ENCODE data around the gene SETD1B.
"Not testable (repeated sequence)": the region's sequence is repeated elsewhere in the genome, so short reads cannot be mapped to it uniquely, and the experiment has no call there.

SETD1B gene

DNA sequence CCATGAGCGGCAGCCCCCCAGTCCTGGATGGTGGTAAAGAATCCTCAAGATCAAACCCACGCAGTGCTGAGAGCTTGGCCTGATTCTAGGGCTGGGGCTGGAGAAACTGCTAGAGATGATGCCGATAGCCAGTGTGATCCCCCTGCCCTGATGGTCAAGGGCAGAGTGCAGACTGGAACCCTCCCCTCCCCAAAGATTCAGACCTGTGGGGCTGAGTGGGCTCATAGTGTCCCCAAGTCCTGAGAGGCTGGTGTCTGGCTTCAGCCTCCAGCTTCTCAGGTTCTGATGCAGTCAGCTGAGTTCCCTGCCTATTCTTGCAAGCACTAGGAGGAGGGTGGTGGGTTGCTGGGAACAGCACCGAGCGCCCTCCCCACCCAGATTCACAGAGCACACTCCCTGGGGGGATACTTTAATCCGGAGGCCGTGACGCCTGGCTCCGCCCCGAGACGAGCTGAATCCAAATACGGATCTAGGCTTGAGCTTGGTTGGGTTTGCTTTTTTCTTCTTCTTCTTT, 22.3 kb upstream of the SETD1B start:
- DNase-seq, result no peak

DNA sequence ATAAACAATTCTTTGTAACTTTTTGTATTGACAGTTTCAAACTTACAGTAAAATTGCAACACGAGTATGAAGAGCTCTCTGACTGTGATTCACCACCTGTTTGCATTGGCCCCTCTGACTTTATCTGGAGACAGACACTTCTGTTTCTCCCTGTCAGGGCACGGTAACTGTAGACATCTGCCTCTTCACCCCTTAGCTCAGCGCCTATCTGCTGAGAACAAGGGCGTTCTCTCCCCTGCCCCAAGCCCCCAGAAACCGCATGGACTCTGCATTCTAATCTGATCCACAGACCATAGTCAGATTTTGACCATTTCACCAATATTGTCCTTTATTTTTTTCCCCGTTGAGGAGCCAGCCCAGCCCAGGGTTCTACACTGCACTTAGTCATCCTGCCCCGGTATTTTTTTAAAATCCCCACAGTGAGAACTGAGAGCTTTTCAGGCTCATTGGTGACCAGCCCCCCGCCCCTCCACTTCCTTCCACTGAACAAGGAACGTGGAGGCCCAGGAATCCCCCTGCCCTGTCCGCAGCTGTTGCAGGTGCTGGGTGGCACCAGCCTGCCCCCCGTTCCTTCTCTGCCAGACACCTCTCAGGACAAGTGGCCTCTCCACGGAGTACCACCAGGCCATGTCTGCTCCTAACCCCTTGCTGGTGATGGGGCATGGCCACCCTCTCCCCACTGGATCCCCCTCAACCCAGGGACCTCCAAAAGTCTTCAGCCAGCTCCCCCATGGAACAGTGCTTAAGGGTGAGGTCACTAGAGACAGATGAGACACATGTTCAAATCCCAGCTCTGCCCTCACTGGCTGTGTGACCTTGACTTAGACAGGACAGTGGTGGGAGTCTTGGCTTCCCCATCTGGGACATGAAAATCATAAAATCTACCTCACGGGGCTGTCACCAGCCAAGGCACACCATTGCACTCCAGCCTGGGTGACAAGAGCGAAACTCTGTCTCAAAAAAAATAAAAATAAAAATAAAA, 21.5 kb upstream of the SETD1B start:
- peak in 1 of 2 donors; percentile 62 for DNase-seq

DNA sequence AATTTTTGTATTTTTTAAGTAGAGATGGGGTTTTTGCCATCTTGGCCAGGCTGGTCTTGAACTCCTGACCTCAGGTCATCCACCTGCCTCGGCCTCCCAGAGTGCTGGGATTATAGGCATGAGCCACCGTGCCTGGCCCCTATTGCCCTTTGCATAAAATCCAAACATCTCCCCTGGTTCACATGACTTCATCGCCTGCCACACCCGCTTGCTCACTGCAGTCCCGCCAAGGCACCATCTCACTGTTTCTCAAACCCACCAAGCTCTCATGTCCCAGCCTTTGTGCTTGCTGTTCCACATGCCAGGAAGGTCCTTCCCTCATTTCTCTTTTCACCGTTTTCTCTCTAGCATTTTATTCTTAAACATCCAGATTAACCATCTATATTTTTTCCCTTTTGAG, 20.0 kb upstream of the SETD1B start:
- DNase-seq, result no peak

DNA sequence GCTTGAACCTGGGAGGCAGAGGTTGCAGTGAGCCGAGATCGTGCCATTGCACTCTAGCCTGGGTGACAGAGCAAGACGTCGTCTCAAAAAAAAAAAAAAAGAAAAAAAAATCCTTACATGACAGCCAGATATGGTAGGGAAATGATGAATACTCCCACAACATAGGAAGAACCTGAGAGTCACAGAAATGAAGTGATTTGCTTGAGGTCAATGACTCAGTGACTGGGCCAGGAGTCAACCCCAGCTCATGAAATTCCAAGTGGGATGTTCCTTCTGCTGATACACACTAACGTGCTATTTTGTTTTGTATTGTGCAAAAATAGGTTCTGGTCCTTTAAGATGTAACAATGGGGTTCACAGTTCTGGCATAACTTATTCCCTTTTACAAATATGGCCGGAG, 19.3 kb upstream of the SETD1B start:
- no peak for DNase-seq

- DNase-seq, result no peak
Measured at GRCh38 chr12:121786440-121786825, 17.4 kb upstream of the SETD1B start.

- DNase-seq, result no peak
Measured at GRCh38 chr12:121787063-121788025, 16.5 kb upstream of the SETD1B start.

DNA sequence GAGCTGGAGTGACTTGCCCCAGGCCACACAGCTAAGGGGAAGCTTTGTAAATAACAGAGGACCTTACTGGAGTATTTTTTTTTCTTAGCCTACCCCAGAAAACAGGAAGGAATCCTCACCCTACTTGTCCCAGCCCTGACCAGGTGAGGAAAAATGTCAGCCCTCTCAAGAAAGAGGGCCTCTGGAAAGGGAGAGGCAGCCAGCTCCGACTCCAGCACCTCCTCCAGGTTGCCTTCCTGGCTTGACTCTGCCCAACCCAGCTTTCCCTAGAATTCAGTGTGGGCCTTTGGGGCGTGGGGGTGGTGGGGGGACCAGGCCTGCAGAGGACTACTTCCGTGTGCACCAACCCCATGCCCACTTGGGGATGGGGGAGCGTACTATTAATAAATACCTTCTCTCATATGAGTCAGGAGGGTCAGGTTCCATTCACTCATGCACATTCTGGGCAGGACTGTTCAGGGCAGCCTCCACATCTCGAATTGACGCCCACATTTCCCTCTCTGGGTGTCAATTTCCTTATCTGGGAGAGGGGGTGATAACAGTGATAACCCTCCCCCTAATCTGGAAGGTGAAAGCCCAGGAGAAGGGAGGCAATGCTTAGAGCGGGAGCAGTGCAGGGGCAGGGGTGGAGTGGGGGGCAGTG, 15.5 kb upstream of the SETD1B start:
- no peak for DNase-seq

- peak in 1 of 2 donors; percentile 65 for DNase-seq
Measured at GRCh38 chr12:121789233-121789781, 14.5 kb upstream of the SETD1B start.

DNA sequence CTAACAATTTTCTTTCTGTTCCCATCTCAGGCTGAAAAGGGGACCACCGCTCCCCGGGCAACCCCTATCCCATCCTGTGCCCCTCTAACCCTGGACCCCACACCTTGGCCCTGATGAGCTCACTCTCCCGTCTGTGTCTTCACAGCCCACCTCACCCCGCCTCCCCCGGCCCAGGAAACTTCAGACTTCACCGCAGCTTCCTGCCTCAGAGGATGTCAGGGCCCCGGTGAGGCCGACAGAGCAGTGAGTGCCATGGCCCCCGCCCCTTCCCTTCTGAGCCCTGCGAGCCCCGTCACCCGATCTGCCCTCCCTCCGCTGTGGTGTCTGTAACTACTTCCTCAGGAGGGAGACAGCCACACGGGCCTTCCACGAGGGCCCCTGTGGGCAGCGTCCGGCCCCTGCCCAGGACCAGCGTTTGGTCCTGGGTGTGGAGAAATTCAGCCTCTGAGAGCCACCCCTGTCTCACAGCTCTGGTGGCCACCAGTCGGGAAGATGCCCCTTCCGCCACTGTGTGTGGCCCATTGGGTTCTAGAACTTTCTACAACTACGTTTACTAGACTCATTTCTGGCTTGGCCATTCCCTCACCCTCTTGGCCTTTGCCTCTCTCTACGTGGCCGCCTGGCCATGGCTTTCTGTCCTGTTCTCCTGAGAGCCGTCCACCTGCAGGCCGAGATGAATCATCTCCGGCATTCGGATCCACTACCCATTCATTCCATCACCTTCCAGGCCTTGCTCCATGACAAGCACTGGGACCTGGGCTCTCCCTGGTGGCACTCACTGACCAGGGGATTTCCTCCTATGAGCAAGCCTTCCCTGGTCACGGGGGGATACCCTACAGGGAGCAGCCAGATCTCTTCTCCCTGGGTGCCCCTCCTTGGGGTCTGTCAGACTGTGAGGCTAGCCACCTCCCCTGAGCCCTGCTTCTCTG, 13.7 kb upstream of the SETD1B start:
- peak; percentile 66 to 97 for DNase-seq

DNA sequence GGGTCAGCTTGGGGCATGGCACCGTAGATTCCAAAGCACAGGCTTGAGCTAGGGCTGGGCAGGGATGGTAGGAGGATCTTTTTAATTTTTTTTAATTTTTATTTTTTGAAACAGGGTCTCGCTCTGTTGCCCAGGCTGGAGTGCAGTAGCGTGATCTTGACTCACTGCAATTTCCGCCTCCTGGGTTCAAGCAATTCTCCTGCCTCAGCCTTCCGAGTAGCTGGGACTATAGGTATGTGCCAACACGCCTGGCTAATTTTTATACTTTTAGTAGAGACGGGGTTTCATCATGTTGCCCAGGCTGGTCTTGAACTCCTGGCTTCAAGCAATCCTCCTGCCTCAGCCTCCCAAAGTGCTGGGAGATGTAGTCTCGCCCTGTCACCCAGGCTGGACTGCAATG, 13.0 kb upstream of the SETD1B start:
- not testable (repeated sequence) for DNase-seq

DNA sequence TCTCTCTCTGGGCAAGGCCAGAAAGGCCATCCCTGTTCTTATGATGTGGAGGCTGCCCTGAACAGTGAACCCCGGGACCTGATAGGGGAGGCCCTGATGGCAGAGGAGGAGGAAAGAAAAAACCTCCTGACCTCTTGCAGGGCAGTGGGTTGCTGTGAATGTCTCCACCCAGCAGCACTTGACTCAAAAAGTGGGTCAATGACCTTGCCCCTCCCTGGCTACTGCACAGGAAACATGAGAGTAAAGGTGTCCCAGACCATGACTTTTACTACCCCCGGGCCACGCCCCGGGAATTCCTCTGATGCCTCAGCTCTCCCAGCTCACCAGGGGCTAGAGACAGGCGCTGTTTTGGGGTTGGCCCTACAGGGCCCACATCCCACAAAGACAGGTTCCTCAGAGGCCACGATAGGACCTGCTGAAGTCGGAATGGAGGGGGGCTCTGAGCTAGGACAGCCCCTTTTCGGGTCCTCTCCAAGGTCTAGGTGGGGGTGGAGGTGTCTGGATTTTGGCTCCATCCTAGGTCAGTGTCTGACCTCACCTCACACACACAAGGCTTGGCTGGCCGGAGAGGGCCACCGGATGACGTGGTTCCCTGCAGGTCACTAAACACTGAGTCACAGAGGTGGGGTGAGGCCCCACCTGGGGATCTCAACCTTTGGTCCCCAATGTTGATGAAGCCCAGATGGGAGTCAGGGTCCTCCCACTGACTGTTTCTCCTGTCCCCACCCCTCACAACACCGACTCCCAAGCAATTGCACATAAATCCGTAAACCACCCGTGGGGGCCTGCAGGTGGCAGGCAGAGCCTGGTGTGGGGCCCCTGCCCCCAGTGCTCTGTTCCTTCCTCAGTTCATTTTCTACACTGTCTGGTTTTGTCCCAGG, 11.9 kb upstream of the SETD1B start:
- no peak for DNase-seq

DNA sequence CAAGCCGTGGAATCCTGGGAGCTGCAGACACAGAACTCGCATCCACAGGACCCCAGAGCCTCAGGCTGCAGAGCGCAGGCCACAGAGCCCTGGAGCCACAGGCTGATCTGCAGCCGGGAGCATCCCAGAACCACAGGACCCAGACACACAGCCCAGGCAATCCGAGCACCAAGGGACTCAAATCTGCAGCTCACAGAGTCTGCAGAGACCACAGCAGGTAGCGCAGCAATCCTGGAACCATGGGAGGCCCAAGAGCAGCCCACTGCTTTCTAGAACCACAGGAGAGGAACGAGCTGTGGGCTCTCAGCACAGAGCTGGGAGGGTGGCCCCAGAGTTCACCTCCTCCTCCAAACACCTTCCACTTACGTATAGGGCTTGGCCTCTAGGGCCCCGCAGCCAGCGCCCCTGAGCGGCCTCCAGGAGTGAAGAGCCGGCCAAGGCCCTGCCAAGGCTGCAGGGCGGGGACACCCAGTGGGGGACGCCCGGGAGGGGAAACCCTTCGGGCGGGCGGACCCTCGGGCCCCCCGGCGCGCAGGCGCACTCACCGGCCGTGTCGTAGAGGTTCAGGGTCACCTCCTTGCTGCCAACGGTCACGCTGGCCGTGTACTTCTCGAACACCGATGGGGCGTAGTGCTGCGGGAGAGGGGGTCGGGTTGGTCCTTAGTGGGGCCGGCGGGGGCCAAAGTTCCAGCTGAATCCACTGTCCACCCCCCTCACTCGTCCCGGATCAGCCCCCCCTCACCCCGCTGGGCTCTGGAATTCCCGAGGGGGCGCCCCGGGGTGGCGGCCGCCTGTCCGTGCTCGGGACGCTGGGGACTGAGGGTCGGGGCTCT, 11.0 kb upstream of the SETD1B start:
- no peak for DNase-seq

DNA sequence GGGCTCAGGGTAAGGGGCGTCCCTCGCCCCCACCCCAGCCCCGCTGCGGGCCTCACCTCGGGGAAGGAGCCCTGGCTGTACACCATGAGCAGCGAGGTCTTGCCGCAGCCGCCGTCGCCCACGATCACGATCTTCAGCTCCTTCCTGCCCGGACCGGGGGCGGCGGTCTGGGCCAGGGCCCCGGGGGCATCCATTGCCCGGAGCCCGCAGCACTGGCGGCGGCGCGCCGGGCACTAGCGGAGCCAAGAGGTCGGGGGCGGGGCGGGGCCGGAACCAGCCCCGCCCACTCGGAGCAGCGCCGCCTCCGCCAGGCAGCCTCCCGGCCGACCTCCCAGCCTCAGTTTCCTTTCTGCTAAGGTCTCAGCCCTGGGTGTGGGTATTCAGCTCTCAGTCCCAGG, 10.4 kb upstream of the SETD1B start, which contains the start of gene RHOF:
TSS of gene RHOF (minus strand) at position 249 of the 398 bp plus-strand sequence. CDS start at position 194, 55 bp downstream.
- DNase-seq, result no peak

- peak; percentile 80 to 82 for DNase-seq
Measured at GRCh38 chr12:121793838-121794533, 9.8 kb upstream of the SETD1B start.

- peak in 1 of 2 donors; percentile 80 for DNase-seq
Measured at GRCh38 chr12:121794534-121795033, 9.2 kb upstream of the SETD1B start.

GRCh38 chr12:121795034-121795968, 8.5 kb upstream of the SETD1B start:
- DNase-seq, result peak; percentile 61 to 87

Measured in bone marrow (tissue), 2 donors.